ENCODE measurements around the gene CSH1. TPM values are rescaled to one million over a fixed set of nuclear protein-coding genes. Genes with fewer than 3 reads are reported as not detected.
"Not testable (repeated sequence)": the region's sequence is repeated elsewhere in the genome, so short reads cannot be mapped to it uniquely, and the experiment has no call there.

Gene CSH1
- total RNA-seq, 1 experiment from 2014 or later, result not detected

- H3K9me3 ChIP-seq (replicated peaks); H3K36me3 ChIP-seq; H3K4me3 ChIP-seq; H3K4me1 ChIP-seq; H3K27ac ChIP-seq; DNase-seq; H3K27me3 ChIP-seq: not testable (repeated sequence)
Observed at GRCh38 chr17:63871646-63872365, 24.6 kb downstream of the CSH1 start.

GRCh38 chr17:63870292-63870665 is 26.1 kb downstream of the CSH1 start:
- not testable (repeated sequence) for H3K27me3 ChIP-seq

DNA sequence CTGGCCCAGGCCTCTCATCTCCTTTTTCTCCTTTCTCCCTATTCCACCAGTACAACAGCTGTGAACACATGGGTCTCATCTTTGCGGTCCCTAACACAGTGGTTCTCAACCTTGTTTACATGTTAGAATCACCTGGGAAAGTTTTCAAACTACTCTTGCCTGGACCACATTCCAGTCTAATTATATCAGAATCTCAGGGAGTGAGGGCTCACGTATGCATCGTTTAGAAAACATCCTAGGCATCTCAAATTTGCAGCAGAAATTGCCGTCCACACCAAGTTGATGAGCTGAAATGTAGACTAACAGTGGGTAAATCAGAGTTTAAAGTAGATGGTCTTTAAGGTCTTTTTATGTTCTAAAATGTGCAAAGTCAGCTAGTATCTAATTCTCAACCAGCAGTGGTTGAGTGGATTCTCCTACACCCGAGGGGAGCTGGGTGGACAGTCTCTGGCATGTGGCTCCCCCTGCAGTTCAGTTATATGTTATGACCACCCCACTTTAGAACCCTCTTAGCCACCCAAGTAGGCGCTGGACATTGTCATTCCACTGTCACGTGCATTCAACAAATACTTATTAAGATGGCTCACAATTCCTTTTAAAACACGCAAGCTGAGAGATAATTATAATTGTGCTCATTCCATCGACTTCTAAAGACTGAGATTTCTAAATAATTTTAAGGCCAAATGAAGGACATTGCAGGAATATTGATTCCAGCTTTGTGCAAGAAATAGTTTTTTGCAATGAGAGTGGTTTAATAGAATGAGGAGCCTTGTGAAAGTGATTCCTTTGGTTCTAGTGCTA is 26.7 kb downstream of the CSH1 start:
- peak in 1 of 2 experiments; percentile 37 for DNase-seq
- H3K4me3 ChIP-seq; H3K36me3 ChIP-seq; H3K4me1 ChIP-seq; H3K27me3 ChIP-seq; H3K27ac ChIP-seq; H3K9me3 ChIP-seq (replicated peaks): not testable (repeated sequence)

More at GRCh38 chr17:63870292-63870665, 26.1 kb downstream of the CSH1 start:
- not testable (repeated sequence) for DNase-seq; H3K4me1 ChIP-seq; H3K9me3 ChIP-seq (replicated peaks); H3K27ac ChIP-seq; H3K4me3 ChIP-seq; H3K36me3 ChIP-seq

DNA sequence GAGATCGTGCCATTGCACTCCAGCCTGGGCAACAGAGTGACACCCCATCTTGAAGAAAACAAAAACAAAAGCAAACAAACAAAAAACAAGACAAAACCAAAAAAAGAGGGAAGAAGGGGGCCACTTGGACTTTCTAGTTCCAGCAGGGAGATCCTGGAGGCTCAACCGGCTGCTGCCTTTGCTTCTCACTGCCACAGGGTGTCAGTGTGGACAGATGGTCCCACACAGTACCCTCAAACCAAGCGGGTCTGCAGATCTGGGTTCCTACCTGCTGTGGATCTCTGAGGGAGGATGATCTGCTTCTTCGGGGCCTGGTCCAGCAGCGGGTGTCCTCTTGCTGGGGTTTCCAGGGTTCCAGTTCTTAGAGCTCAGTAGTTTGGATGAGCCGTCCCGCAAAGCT is 29.7 kb downstream of the CSH1 start:
- H3K4me1 ChIP-seq; H3K27ac ChIP-seq; H3K9me3 ChIP-seq (replicated peaks); H3K27me3 ChIP-seq; DNase-seq; H3K36me3 ChIP-seq; H3K4me3 ChIP-seq: not testable (repeated sequence)

- no peak for DNase-seq
- no peak overlapping the region for H3K27ac ChIP-seq
- H3K4me1 ChIP-seq, result no peaks in the 10 kb centered on the region
- no peaks in the 10 kb centered on the region for H3K36me3 ChIP-seq
- no peaks in the 10 kb centered on the region for H3K27me3 ChIP-seq
- H3K4me3 ChIP-seq, result no peak overlapping the region
- H3K9me3 ChIP-seq (replicated peaks), result no peaks in the 10 kb centered on the region
Observed at GRCh38 chr17:63859257-63859656, 37.1 kb downstream of the CSH1 start.

GRCh38 chr17:63856425-63856824 is 39.9 kb downstream of the CSH1 start:
- not testable (repeated sequence) for H3K4me3 ChIP-seq; H3K36me3 ChIP-seq; DNase-seq; H3K27me3 ChIP-seq; H3K4me1 ChIP-seq; H3K9me3 ChIP-seq (replicated peaks); H3K27ac ChIP-seq

DNA sequence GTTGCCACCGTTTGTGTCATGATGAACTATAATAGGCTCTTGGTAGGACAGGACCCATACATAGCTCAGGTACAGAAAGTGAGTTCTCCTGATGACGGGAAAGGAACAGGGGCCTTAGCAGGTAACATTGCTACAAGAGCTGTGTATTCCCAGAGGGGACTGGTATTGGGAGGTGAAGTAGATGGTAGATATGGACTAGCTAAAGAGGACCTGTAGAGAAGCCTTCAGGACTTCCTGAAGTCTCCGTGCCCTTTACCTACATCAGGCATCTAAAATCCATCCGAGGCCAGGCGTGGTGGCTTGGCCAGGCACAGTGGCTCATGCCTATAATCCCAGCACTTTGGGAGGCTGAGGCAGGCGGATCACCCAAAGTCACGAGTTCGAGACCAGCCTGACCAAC is 41.2 kb downstream of the CSH1 start:
- Histone ChIP-seq H3K27ac (no peak overlapping the region), H3K4me1 (no peaks in the 10 kb centered on the region; the same call in 1 of the 2 replicates), H3K27me3 (no peaks in the 10 kb centered on the region; the same call in 1 of the 2 replicates), H3K9me3 (replicated peaks) (no peaks in the 10 kb centered on the region), H3K4me3 (no peak overlapping the region), H3K36me3 (no peaks in the 10 kb centered on the region)
- no peak for DNase-seq

- H3K4me1 ChIP-seq, result no peaks in the 10 kb centered on the region; the same call in 1 of the 2 replicates
- DNase-seq, result no peak
- H3K27ac ChIP-seq, result no peak overlapping the region
- no peaks in the 10 kb centered on the region; the same call in 1 of the 2 replicates for H3K27me3 ChIP-seq
- H3K36me3 ChIP-seq, result no peaks in the 10 kb centered on the region
- H3K4me3 ChIP-seq, result no peak overlapping the region
- H3K9me3 ChIP-seq (replicated peaks), result no peaks in the 10 kb centered on the region
Observed at GRCh38 chr17:63854709-63855108, 41.7 kb downstream of the CSH1 start.

- no peak for DNase-seq
- no peak overlapping the region for H3K4me3 ChIP-seq
- no peaks in the 10 kb centered on the region for H3K36me3 ChIP-seq
- no peaks in the 10 kb centered on the region; the same call in 1 of the 2 replicates for H3K27me3 ChIP-seq
- no peaks in the 10 kb centered on the region for H3K9me3 ChIP-seq (replicated peaks)
- no peak overlapping the region for H3K27ac ChIP-seq
- no peaks in the 10 kb centered on the region; the same call in 1 of the 2 replicates for H3K4me1 ChIP-seq
Observed at GRCh38 chr17:63853260-63853659, 43.1 kb downstream of the CSH1 start.

GRCh38 chr17:63850401-63850800 is 46.0 kb downstream of the CSH1 start:
- H3K27ac ChIP-seq, result no peak overlapping the region
- H3K4me3 ChIP-seq, result no peak overlapping the region
- no peaks in the 10 kb centered on the region for H3K36me3 ChIP-seq
- H3K9me3 ChIP-seq (replicated peaks), result no peaks in the 10 kb centered on the region
- no peak for DNase-seq
- no peaks in the 10 kb centered on the region; the same call in 1 of the 2 replicates for H3K27me3 ChIP-seq
- H3K4me1 ChIP-seq, result no peaks in the 10 kb centered on the region; the same call in 1 of the 2 replicates

DNA sequence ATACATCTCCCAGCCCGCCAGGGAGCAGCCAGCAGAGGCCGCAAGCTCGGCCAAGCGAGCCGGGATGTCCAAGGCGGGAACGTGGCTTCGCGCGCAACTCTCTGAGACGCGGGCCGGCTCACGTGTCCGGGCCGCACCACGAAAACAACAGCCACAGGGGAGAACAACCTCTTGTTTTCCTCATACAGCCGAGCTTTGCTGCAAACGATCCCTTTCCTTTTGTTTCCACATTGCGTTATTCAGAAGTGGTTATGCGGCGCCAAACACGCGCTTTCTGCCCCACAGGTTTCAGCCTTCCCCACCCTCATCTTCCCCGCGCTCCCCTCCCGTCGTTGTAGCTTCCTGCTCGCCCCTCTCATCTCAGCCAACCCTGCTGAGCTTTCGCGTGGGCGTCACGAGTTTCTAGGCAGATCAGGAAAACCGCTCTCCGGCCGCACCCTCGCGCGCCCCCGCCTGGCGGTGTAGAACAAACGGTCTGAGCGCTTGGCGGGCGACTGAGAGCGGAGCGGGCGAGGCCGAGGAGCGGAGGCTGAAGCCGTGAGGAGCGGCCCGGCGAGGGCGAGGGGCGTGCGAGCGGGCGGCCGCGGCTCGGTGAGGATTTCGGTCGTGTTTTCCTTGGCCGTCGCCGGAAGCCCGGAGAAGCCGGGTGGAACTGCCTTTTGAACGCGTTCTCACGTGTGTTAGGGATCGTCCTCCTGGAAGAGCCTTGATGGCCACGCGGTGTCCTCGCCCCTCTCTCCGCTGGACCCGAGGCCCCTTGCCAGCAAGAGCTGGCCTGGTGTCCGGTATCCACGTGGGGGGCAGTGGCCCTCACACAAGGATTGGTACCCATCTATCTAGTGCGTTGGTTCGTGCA is 47.3 kb downstream of the CSH1 start:
- Histone ChIP-seq H3K27ac (no peak overlapping the region), H3K27me3 (no peaks in the 10 kb centered on the region; the same call in 1 of the 2 replicates), H3K4me1 (no peaks in the 10 kb centered on the region; the same call in 1 of the 2 replicates), H3K36me3 (no peaks in the 10 kb centered on the region), H3K9me3 (replicated peaks) (no peaks in the 10 kb centered on the region), H3K4me3 (no peak overlapping the region)
- DNase-seq, result no peak

DNA sequence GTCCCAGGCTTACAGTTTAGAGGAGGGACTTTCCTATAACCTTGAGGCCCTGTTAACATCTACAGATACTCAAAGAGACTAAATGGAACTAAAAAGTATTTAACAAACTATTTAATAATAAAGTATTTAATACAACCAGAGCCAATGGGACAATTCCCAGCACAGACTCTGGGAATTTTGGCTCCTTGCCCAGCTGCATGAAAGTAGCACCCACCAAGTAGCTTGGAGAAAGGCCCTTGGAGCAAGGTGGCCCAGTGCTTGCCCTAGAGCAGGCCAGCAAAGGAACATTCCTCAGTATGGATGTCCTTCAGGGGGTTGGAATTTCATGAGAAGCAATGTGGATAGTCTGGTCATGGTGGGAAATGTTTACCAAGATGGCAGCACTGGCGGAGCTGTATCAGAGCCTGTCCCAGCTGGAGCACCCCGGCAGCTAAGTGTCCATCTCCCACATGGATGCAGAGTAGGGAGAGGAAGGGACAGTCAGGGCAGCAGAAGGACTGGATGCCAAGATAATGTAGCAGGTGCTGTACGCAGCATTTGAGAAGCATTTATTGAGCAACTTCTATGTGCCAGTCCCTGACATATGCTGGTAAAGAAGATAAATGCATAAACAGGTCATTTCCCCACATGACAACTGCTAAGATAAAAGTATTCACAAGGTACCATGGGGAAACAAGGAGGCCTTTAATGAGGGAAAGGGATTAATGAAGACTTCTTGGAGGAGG is 48.7 kb downstream of the CSH1 start:
- Histone ChIP-seq H3K4me3 (no peak overlapping the region), H3K4me1 (peaks cover 3% of the 10 kb centered on the region; the same call in 1 of the 2 replicates), H3K9me3 (replicated peaks) (no peaks in the 10 kb centered on the region), H3K27ac (no peak overlapping the region), H3K36me3 (no peaks in the 10 kb centered on the region), H3K27me3 (no peaks in the 10 kb centered on the region)
- no peak for DNase-seq

DNA sequence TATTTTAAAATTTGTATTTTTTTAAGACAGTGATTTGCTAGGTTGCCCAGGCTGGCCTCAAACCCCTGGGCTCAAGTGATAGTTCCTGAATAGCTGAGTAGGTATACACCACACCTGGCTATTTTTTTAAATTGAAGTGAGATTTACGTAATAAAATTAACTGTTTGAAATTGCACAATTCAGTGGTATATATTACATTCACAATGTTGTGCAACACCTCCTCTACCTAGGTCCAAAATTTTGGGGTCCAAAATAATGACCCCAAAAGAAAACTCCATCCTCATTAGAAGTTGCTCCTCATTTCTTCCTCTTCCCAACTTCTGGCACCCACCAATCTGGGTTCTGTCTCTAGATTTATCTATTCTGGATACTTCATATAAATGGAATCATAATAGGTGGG is 50.9 kb downstream of the CSH1 start:
- peaks cover 11% of the 10 kb centered on the region; the same call in 1 of the 2 replicates for H3K4me1 ChIP-seq
- no peak overlapping the region for H3K27ac ChIP-seq
- no peak for DNase-seq
- no peak overlapping the region for H3K4me3 ChIP-seq
- H3K27me3 ChIP-seq, result no peaks in the 10 kb centered on the region
- no peaks in the 10 kb centered on the region for H3K36me3 ChIP-seq
- H3K9me3 ChIP-seq (replicated peaks), result no peaks in the 10 kb centered on the region
